NCI-H187 (cell line): ENCODE data around the gene PRDM2.

Source experiments
- DNase-seq, 2 experiments: peaks; one replicate each; lab custom pipeline; 2025; lab: John Stamatoyannopoulos, UW

PRDM2 gene

DNA sequence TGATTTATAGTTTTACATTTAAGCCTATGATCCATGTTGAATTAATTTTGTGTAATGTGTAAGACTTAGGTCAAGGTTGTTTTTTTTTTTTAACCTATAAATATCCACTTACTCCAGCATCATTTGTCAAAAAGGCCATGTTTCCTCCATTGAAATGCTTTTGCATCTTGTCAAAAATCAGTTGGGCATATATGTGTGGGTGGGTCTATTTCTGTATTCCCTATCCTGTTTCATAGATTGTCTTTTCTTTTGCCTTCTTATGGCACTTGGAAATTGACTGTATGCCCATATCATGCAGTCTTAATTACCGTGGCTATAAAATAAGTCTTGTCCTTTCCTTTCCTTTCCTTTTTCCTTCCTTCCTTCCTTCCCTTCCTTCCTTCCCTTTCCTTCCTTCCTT lies 138.2 kb downstream of the PRDM2 start:
- DNase-seq, result no peak

DNA sequence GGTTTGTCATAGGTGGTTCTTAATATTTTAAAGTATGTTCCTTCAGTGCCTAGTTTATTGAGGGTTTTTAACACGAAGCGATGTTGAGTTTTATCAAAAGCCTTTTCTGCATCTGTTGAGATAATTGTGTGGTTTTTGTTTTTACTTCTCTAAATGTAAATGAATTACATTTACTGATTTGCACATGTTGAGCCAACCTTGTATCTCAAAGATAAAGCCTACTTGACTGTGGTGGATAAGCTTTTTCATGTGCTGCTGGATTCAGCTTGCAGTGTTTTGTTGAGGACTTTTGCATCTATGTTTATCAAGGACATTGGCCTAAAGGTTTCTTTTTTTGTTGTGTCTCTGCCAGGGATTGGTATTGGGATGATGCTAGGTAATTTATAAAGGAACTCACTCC lies 142.5 kb downstream of the PRDM2 start:
- no peak for DNase-seq

DNA sequence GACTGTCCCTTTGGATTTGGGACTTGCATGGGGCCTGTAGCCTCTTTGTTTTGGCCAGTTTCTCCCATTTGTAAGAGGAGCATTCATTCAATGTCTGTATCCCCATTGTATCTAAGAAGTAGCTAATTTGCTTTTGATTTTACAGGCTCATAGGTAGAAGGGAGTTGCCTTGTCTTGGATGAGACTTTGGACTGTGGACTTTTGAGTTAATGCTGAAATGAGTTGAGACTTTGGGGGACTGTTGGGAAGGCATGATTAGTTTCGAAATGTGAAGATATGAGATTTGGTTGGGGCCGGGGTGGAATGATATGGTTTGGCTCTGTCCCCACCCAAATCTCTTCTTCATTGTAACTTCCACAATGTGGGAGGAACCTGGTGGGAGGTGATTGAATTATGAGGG lies 151.7 kb downstream of the PRDM2 start:
- DNase-seq, result no peak

- DNase-seq, result no peak
Measured at GRCh38 chr1:13855554-13855953, 155.6 kb downstream of the PRDM2 start.

GRCh38 chr1:13860031-13860430 lies 160.0 kb downstream of the PRDM2 start:
- DNase-seq, result no peak

- DNase-seq, result no peak
Measured at GRCh38 chr1:13864760-13865159, 164.8 kb downstream of the PRDM2 start.

DNA sequence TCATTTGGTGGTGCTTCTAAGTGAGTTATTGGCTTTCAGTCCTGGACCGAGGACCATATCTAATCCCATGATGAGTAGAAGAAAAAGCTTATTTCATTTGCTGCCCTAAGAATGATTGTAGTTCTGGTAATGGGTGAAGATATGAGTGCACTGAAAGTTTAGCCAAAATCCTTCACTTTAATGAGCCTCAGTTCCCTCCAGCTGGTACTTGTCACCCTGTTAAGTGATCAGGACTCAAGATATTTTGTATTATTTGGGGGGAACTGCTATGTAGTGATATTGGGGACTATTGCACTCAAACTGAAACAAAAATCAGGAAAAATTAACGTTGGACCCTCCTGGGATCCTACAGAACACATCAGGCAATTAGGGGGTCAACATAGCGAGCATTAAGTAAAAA lies 165.9 kb downstream of the PRDM2 start:
- DNase-seq, result no peak

DNA sequence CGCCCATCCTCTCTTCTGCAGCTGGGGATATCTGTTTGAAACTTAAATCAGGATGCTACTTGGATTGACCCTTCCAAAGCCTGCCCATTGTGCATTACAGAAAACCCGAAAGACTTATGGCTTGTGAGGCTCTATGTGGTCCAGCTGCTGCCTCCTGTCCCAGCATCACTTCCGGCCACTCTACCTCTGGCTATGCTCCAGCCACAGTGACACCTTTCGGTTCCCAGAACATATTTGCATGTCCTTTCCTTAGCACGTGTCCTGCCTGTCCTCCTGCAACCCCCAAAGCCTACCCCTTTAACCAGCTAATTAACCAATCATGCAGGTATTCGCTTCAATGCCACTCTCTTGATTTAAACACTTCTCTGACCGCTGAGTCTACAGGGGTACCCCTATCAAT lies 167.6 kb downstream of the PRDM2 start:
- no peak for DNase-seq

DNA sequence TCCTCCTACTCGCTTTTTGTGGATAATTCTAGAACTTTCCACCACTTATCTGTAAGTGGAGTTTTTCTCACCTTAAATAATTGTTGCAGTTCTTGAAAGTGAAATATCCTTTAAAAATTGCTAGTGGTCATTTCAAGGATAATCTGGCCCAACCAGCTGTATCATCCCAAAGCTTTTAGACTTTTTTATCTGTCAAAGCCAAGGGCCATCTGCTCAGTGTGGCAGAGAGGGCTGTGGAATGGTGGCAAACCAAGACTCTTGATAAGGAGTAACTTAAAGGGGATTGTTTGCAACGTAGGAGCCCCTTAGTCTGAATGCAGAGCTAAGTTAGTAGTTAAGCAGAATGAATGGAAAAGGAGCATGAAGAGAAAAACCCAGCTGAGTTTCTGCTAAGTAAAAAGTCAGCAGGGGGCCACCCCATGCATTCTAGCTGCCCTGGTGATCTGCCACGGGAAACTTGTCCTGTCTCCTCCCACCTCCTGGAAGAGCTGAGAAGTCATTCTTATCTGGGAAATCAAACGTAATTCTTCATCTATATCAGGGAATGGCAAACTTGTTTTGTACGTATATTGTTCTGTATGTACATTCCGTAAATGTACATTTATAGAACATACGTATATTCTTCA lies 169.3 kb downstream of the PRDM2 start:
- no peak for DNase-seq

GRCh38 chr1:13871413-13871812 lies 171.4 kb downstream of the PRDM2 start:
- DNase-seq, result no peak

GRCh38 chr1:13871886-13872285 lies 171.9 kb downstream of the PRDM2 start:
- DNase-seq, result no peak

GRCh38 chr1:13873032-13873431 lies 173.0 kb downstream of the PRDM2 start:
- DNase-seq, result no peak
